ENCODE results near the gene TMEM44.
A peak's percentile ranks its signal among the peaks of the same experiment; 100 is the strongest.
"Not testable (repeated sequence)": the region's sequence is repeated elsewhere in the genome, so short reads cannot be mapped to it uniquely, and the experiment has no call there.

The TMEM44 gene

GRCh38 chr3:194608981-194609380 lies 24.2 kb downstream of the TMEM44 start:
- ATAC-seq: no peak

DNA sequence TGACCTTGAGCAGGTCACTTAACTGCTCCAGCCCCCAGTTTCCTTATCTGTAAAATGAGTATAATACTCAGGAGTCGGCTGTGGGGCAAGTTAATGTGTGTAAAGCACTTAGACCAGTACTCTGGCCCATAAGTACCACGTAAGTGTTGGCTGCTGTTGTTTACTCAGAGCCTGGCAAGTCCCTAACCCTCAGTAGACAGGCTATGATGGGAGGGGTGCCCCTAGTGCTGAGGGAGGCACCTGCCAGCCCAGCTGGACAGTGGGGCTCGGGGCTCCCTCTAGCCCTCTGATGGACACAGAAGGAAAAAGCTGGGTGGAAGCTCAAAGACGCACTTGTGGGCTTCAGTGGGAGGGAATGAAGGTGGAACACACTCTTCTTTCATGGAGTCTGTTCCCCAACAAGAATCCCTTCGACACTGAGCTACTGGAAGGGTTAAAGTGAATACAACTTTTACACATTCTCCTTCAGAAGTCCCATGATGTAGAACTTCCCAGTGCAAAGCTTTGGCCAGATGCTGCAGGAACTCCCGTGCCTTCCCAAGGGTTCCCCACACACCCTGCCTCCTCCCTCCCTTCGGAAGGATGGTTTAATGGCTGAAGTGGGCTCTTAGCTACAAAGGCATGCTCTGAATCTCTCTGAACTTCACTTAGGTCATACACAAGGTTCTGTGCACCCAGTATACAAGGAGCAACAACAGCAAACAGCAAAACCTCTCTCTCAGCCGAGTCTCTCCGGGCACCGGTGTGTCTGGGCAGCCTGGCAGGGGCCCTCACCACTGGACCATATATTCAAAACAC lies 25.4 kb downstream of the TMEM44 start:
- no peak for ATAC-seq

DNA sequence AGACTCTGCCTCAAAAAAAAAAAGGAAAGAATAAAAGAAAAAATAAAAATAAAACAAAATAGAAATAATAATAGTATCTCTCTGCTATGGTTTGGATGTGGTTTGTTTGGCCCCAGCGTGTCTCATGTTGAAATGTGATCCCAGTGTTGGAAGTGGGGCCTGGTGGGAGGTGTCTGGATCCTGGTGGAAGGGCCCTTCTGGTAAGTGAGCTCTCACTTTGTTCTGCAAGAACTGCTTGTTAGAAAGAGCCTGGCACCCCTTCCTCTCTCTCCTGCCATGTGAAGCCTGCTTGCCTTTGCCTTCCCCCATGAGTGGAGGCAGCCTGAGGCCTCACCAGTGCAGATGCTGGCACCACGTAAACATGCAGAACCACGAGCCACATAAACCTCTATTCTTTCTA lies 26.3 kb downstream of the TMEM44 start:
- no peak for ATAC-seq

DNA sequence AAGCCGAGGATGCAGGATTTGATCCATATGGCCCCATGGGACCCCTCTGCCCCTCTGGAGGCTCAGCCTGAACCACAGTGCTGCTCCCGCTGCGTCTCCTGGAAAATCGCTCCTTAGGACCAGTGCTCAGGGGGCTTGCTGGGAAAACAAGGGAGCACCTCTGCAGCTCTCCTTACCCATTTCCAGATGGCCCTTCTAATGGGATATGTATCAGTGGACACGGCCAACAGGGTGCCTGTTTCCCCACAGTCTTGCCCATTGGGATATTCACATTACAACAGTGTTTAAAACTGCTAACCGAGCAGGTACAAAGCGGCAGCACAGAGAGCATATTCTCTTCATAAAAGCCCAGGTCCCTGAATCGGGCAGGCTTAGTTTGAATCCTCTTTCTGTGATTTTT lies 27.1 kb downstream of the TMEM44 start:
- no peak for ATAC-seq

- not testable (repeated sequence) for ATAC-seq
Measured at GRCh38 chr3:194605314-194605713, 27.9 kb downstream of the TMEM44 start.

GRCh38 chr3:194604837-194605236 lies 28.4 kb downstream of the TMEM44 start:
- no peak for ATAC-seq

DNA sequence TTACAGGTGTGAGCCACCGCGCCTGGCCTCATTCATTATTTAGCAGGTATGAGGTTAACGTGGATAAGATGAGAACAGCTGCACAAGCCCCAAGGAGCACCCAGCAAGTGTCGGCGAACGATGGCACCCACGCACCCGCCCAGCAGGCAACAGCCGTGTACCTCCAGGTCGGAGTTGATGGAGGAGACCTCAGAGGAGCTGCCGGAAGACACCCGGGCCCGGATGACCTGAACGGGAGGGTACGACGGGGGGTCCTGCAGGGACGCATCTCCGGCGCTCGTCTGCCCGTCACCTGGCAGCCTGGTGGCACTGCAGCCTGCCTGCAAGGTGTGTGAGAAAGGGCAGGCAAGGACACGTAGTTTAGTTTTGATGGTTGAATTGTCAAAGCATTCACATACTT lies 29.1 kb downstream of the TMEM44 start:
- ATAC-seq: no peak

DNA sequence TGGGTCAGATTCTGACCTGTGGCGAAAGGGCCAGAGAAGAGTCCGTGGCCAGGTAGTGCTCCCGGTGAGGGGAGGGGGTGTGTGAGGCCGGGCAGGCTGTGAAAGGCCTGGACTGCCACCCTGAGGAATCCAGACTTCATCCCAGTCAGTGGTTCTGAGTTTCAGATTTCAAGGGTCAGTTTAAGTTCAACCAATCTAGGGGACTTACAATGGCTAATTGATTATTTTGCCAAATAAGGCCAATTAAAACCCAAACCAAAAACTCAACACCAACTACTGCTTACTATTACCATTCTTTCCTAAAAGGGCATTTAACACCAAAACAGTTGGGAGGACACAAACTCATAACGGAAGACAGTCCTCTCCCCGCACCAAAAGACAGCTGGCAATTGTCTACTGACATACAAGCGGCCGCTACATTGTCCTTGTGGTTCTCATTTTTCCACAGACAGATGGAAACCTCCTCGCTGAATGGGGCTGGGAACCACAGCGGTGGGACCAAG lies 30.5 kb downstream of the TMEM44 start:
- ATAC-seq: no peak

DNA sequence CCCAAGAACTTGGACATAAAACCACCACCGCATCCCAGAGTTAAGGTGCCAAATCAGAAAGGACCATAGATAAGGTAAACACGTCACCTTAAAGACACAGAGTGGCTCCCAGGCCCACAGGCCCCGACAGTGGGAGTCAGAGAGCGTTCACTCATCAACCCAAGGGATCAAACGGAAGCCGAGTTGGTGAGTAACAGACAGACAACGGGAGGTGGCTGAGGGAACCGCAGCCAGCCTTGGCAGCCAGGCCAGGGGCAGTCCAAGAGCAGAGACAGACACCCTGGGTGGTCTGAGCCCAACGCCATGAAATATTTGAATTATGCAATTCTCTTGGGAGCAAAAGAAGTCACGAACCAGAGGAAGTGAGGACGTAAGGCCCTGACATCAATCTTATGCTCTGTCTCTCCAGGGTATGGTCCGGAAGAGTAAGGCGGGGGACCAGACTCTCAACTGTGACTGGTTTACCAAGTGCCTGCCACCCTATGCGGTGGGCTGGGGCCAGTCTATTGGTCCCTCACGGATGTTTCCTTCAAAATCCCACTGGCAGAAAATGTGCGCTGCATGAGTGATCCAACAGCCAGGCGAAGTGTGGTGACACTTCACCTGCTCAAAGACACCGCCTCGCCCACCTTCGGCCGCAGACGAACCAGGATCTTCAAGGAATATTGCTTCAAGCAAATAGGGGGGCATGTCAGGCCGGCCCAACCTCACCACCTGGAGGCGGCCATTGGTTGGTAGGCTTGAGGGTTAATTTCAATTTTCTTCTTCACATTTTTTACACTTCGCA lies 34.3 kb downstream of the TMEM44 start:
- no peak for ATAC-seq

GRCh38 chr3:194596906-194597305 lies 36.3 kb downstream of the TMEM44 start:
- ATAC-seq: no peak

DNA sequence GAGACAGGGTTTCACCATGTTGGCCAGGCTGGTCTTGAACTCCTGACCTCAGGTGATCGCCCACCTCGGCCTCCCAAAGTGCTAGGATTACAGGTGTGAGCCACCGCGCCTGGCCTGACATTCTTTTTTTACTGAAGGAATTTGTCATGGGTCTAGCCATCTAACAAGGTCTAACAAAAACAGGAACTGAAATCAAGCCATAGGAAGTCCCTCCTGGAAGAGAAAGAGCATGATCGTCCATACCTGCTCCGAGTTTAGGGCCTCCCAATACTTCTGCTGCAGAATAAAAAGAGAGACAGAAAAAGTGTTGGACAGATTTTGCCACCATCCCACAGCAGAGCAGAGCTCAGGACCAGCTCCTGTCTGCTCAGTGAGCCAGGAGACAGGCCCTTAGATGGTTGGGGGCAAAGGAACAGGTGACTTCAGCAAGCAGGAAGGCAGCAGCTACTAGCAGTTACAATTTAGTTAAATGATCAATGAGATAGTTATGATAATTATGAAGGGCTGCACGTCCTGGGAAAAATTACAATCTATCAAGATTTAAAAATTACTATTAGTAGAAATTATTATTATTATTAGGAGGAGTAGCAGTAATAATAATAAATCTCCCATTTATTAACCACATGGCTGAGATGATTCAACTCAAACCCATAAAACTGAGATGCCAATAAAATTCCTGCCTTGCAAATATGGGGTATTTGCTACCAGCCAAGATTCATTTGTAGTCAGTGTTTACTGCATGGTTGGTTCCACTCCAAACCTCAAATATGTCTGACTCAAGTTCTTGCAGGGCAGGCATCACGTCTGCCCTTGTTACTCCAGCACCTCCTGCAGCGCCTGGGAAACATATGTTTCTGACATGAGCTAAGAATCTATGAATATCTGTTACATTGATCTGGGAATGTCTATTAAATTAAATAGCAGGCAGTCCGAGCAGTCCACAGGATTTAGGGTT lies 40.1 kb downstream of the TMEM44 start:
- no peak for ATAC-seq

DNA sequence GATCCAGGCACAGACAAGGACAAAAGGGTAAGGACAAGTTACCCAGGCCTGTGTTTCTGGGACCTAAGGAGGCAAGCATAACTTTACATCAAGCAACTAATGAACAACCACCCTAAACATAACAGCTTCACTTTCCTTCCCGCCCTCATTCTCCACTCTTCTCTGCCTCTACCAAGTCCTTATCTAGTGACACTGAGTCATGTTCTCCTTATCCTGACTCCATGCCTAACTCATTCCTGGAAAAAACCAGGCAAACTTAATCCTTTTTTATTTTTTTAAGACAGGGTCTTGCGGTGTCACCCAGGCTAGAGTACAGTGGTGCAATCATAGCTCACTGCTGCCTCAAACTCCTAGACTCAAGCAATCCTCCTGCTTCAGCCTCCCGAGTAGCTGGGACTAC lies 44.5 kb downstream of the TMEM44 start:
- no peak for ATAC-seq

- no peak for ATAC-seq
Measured at GRCh38 chr3:194588236-194588635, 45.0 kb downstream of the TMEM44 start.

DNA sequence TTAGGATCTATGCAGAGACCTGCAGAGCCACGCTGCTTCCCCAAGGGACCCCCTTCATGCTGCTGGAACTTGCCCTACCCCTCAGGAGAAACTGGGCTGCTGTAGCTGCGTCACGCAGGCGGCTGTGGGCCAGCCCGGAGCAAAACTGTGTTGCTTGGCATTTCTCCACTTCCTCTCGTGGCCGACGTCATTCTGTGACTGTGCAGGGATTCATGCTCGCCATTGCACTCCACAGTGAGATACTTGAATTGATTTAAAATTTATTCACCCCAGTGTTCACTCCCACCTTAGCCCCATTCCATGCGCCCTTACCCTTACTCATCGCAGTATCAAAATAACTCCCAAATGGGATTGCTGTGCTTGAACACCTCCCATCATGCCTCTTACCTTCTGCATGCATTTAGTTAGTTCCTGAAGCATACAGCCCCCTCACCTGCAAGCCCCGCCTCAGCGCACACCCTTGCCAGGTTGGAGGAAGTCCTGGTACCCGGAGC lies 45.7 kb downstream of the TMEM44 start:
- ATAC-seq: no peak

DNA sequence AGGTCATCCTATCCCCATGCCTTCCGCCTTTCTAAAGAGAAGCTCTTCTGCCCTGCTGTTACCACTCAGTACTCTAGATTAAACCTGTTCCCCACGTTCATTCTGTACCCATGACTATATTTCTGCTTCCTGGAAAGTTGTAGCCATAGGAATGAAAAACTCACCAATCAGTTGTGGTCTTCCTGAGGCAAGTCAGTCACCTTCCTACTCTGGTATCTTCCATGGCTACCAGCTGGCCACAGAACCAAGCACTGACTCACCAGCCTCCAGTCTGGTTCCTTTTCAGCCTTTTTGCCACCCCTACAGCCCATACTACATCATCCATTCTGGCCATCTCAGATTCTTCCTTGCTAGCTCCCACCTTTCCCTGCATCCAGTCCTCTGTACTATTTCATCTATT lies 46.4 kb downstream of the TMEM44 start:
- ATAC-seq: no peak

DNA sequence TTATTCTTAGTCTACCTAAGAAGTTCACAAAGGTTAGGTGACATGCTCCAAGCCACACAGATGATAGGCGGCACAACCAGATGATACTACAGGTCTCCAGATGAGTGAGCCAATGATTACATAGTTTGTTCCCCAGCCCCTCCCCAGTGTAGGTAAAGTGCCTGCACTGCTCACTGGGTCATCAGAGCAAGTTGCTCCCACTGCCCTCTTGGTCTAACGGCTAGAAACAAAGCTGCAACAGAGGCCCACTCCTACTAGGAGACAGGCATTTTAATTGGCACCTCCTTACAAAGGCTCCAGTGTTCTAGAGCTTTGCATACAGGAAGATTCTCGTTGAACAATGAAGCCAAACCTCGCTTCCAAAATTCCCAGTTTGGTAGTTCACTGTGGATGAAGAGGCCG lies 47.3 kb downstream of the TMEM44 start:
- no peak for ATAC-seq

- ATAC-seq: peak; percentile 29 to 48
Measured at GRCh38 chr3:194584866-194585265, 48.4 kb downstream of the TMEM44 start.

DNA sequence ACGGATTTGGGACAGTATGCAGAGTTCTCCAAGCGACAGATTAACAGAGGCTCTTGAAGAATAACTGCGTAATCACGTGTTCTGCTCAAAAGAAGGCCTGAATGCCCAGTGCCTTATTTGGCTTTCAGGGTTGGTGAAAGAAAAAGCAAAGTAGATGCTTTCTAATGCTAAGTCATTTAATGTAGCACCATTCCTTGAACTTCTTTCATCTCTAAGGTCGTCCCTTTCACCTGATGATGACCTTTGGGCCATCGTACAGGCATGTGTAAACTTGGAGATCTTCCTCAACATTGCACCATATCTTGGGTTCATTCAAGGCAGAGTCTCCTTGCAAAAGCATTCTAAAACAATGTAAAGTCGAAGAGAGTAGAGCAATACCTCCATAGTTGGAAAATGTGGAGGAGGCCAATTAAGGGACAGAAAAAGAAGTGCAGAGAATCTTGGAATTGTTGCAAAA lies 48.9 kb downstream of the TMEM44 start:
- no peak for ATAC-seq

DNA sequence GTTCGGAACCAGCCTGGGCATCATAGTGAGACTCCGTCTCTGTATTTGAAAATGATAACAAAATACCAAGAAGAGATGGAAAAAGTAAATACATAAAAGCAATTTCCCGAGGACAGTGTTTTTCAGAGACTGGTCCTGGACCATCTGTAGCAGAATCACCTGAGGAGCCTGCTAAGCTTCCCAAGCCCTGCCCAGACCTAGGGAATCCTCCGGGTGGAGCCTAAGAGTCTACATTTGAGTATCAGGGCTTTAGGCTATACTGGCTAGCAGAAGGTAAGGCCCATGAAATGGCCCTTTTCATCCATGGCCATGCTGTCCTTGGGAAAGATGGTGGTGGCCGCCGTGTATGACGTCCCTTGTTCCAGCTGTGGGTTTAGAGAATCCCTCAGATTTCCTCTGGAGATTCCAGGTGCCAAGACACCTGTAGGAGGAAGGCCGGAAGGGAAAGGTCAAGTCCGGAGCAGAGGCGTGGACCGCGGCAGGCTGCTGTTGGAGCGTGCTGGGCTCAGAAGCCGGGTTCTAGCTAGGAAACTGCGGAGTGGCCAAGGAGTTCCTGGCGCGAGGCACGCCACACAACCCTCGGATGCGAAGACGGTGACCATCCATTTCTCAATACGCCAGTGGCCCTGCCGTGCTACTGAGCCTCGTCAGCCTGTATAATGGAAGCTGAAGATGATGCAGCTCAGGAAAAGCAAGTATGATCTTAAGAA lies 50.9 kb downstream of the TMEM44 start:
- ATAC-seq: no peak

DNA sequence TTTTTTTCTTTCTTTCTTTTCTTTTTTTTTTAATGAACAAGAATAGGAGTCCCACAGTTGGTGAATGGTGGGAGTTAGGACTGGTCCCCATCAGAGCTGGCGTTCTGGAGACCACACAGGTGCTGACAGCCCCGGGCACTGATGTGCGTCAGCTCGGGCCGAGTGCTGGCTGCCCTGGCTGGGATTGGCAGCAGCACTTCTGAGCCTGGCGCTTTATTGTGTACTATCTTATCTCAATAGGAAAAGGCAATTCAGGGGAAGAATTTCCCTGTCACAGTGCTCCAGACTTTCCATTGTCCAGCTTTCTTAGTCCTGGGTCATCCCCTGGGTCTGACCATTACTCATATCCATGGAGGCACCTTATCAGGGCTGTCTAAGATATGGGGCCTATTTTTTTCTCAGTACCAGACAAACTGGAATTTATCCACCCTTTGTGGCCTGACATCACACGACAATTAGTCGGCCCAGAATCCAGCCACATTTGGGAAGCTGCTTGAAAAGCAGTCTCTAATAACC lies 54.1 kb downstream of the TMEM44 start:
- no peak for ATAC-seq
